GM12873 (cell line): ENCODE results near the gene SLMAP.
A peak's percentile ranks its signal among the peaks of the same experiment; 100 is the strongest.

ENCODE experiments used
- TF ChIP-seq, protein P1 (sequence below): IDR thresholded peaks from 2 replicates; pipeline ENCODE4 v1.5.1; 2012; ENCODE audit warnings: low read depth, mild to moderate bottlenecking, moderate library complexity, low read length, control low read depth; ENCODE audit not compliant: insufficient read depth; ENCODE audit errors: missing control alignments

SLMAP gene

DNA sequence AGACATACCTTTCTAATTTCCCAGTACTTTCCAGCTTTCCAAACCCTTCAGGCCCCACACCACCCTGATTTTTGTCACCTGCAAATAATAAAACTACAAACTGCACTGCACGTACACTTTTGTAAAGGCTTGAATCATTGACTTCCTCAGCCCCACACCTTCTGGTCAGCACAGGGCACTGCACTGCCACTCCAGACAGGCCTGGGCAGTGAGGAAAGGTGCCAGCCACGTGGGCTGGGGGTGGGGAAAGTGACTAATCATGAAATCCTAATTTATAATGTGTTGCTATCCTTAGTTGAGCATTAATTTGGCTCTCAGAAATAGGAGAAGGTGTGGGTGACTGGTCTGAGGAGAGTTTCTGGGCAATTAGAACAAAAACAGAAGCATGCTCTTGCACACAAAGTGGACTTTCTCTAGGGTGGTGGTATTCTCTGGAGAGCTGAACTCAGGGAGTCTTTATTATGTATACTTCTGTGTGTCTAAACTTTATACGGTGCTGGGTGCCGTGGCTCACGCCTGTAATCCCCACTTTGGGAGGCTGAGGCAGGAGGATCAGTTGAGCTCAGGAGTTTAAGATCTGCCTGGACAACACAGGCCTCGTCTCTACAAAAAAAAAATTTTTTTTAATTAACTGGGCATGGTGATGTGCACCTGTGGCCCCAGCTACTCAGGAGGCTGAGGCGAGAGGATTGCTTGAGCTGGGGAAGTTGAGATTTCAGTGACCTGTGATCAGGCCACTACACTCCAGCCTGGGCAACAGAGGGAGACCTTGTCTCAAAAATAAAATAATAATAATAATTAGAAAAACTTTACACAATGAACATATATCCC lies 193.9 kb downstream of the SLMAP start:
- TF ChIP-seq, protein P1, sequence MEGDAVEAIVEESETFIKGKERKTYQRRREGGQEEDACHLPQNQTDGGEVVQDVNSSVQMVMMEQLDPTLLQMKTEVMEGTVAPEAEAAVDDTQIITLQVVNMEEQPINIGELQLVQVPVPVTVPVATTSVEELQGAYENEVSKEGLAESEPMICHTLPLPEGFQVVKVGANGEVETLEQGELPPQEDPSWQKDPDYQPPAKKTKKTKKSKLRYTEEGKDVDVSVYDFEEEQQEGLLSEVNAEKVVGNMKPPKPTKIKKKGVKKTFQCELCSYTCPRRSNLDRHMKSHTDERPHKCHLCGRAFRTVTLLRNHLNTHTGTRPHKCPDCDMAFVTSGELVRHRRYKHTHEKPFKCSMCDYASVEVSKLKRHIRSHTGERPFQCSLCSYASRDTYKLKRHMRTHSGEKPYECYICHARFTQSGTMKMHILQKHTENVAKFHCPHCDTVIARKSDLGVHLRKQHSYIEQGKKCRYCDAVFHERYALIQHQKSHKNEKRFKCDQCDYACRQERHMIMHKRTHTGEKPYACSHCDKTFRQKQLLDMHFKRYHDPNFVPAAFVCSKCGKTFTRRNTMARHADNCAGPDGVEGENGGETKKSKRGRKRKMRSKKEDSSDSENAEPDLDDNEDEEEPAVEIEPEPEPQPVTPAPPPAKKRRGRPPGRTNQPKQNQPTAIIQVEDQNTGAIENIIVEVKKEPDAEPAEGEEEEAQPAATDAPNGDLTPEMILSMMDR, result peak; percentile 7

DNA sequence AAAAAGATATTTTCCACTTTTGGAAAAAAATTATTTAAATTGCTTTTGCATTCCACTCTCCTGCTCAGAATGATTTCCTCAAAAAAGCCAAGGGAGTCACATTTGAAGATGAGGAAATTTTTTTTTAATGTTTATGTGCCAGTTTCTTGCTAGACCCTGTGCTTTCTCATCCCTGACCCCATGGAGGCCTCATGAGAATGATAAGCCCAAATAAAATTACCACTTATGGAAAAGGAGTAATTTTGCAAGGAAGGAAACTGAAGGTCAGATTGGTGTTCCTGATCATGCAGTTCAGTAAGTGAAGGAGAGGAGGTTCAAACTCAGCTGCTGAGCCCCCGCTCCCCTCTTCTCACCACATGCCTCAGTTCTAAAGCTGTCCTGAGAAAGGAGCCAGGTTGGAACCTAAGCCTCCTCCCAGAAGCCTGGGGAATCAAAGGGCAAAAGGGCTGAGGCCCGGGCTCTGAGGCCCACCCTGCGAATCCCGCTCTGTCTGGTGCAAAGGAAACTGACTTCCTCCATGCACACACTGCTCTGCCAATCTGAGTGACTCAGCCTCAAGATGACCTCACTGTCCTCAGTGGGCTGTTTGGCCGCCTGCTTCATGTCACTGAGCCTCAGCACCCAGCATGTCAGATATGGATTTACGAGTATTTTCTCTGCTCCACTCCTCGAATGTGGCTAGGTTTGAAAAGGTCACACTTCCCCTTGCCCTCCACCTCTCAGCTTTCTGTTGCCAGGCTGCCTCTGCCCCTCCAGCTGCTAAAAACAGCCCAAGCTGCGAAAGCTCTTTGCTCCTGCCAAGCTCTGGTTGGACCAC lies 195.2 kb downstream of the SLMAP start:
- TF ChIP-seq, protein P1, result no peak

DNA sequence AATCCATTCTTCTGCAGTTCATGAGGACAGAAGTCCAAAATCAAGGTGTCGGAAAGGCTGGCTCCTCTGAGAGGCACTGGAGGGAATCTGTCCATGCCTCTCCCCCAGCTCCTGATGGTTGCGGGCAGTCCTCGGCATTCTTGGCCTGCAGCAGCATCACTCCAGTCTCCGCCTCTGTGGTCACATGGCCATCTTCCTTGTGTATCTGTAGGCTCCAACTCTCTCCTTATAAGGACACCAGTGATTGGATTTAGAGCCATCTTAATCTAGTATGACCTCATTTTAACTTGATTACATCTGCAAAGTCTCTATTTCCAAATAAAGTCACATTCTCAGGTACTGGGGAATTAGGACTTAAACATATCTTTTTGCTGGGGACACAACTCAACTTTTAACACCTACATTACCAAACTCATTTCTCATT lies 196.1 kb downstream of the SLMAP start:
- TF ChIP-seq, protein P1, result no peak

DNA sequence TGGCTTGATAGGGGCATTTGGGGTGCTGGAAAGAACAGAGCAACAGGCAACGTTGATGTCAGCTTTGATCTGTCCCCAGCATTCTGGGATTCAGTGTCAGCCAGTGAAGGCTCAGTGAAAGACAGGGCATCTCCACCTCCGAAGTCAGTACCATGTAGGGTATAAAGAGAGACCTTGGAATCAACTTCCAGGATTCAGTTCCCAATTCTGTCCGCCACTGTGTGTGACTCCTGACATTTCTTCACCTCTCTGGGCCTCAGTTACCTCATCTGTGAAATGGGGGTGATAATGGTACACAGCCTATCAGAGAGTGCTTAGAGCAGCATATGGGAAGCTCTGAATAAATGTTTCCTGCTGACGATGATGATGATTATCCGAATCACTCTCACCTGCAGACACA lies 196.5 kb downstream of the SLMAP start:
- TF ChIP-seq, protein P1, result no peak

DNA sequence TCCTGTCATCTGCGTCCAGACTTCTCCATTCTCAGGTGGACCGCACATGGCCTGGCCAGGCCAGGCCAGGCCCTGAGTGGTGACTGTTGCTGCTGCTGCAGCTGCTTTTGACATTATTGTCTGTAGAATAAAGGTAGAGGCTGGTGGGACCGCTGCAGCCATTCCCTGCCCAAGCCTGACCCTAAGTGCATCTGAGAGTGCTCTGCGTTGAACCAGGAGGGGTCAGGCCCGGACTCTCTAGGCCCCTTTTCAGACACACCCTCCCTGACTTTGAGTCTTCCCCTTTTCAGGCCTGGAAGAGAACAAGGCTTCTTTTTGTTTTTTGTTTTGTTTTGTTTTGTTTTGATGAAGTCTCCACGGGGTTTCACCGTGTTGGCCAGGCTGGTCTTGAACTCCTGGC lies 197.5 kb downstream of the SLMAP start:
- TF ChIP-seq, protein P1, result no peak

DNA sequence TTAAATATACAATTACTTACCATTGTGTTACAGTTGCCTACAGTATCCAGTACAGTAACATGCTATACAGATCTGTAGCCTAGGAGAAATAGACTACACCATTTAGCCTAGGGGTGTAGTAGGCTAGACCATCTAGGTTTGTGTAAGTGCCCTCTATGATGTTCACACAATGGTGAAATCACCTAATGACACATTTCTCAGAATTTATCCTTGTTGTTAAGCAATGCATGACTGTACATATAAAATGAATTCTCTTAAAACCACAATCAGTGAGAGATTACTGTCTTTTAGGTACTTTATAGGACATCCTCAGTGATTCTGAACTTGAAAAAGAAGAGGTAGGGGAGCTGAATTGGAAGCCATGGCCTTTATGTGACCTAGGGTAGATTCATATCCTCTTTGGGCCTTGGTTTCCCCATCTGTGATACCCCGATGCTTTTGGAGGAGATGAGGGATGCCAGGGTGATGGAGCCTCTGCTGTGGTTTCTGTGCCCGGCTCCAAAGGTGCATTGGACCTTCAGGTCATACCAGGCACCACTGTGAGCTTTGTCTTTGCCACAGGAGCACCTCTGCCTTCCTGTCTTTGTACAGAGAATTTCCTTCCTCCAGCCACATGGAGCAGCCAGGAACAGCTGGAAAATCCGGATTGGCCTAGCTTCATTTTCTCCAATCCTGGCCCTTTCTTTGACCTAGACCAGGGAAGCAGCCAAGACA lies 200.2 kb downstream of the SLMAP start:
- TF ChIP-seq, protein P1, result no peak

DNA sequence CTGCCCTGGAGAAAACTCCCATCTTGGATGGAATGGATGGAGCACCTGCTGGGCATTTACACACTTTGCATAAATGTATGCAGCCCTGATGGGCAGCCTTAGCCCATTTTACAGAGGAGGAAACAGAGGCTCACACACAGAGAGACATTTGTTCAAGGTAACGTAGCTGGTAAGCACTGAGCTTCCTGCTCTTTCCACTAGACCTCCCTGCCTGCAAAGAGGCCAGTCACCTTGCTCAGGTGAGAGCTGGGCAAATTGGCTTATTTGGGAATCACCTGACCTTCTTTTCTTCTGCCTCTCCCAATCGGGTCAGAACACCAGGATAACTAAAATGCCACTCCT lies 200.7 kb downstream of the SLMAP start:
- TF ChIP-seq, protein P1, result no peak
